KBM-7 (cell line): ENCODE measurements around the gene PSMA2.
A peak's percentile ranks its signal among the peaks of the same experiment; 100 is the strongest.

Experiments
- DNase-seq: peaks from one replicate; pipeline ENCODE4 v3.0.0-alpha.2; 2015
- in situ Hi-C: fragments of 300-500 bp; cut with MboI; formaldehyde crosslinking; loops from 2 replicates; pipeline ENCODE4 v1.14.3; 2020; ENCODE audit warnings: low sequenced_read_pairs, low pct_unique_long_range_greater_than_20kb, mixed read lengths

PSMA2 gene

DNA sequence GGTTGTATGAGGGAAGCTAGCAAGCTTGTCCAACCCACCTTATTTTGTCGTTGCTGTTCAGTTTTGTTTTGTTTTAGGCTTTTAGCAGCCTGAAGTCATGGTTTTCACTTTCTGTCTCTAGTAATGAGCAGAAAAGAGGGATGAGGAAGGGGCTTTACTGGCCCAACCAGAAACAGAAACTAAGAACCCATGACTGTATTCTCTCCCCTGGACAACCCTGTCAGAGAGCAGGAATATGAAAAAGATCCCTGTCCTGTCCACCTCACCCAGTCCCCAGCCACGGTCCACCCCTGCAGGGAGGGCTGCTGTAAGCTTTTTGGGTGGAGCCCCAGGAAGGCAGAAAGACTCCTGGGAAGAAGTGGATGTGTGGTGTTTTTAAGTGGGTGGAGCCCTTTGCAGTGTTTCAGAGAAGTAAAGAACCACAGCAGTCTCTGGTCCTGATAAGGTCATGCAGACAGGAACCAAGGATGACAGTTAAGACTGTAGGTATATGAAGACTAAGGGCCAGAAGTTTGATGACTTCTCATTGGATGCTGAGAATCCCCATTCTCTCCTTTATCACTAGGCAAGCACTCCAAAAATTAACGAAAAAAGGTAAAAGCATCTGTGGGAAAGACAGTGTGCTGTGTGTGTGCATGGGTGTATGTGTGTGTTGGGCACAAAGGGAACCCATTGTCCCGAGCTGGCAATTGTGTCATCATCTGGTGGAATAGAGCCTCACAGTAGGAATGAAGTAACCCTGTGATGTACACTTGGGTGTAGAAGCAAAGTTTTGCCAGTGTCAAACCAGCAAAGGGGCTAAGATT is 14.1 kb upstream of the PSMA2 start:
- in situ Hi-C loops: no loop called here

DNA sequence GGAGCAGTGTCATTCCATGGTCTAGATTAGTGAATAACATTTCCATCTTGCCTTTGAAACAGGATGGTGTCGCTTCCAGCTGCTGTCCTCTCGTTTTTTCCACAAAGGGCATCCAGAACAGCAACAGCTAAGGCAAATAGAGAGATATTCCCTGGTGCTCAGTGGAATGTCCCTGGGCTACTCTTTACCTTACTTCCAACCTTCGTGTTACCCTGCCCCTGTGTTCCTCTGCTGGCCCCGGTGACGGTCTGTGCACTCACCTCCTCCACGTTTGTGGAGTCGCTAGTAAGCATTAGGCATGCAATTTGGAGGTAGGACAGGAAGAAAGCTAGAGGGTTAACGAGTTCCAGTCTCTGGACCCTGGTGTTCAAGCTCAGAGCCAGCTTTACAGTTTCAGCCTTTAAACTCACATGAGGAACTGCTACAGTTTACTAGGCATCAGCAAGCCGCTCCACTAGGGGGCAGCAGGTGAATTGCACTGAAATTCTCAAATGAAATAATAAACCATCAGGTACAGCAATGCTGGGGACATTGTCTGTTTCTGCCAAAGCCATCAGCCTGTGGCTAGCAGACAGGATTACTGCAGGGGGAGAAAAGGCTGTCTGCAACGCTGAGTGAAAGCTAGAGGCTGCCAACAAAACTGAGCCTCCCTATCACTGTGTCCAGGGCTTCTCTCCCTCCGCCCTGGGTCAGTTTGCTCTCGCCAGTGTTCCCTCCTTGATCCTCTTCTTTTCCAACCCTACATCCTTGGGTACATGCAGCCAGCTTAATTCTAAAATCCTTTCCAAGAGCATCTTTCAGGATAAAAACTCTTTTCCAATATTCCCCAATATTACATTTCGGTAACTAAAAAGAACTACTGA is 9.2 kb upstream of the PSMA2 start:
- in situ Hi-C loops: no loop called here
- peak; percentile 75 for DNase-seq

More for the DNA sequence above, 14.1 kb upstream of the PSMA2 start:
- DNase-seq: no peak

DNA sequence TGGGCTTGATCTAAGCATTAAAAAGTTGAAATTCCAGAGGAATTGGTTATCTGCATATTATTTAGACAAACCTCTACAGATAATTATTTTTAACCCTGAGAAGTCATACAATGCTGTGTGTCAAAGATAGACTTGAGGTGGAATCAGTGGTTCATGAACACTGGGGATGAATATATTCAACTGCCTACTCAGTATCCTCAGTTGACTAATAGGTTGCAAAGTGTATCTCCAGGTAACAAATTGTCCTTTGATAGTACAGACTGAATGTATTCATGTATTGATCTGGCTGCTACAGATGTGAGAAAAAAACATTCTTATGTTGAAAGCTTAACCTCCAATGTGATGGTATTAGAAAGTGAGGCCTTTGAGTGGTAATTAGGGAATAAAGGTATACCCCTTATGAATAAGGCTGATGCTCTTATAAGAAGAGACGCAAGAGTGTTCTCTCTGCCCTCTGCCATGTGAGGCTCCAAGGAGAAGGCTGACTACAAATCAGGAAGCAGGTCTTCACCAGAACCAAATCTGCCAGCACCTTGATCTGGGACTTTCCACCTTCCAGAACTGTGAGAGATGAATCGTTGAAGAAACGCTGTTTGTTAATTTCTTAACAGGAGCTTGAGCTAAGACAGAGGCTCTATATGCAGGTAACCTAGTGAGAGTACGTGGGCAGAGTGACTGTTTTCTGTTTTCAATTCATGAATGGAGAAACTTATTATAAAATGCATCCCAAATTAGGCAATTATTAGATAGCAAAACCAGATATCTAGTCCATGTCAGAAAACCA is 7.7 kb upstream of the PSMA2 start:
- in situ Hi-C loops: no loop called here
- DNase-seq: no peak

DNA sequence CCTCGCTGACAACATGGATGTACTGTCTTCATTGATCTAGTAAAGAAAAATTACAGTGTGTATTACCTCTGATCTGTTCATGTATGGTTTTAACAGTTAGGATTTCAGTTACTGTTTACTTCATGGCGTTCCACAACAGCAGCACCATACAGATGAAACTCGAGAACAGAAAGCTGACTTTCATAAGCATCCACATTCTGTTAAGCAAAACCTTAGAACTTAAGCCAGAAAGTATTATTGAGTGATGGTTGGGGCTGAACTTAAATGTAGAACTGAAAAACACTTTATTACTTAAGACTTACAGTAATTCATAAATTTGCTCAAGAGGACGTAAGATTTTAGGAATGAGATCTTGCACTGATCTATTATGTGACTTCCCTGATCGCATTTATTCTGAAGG is 3.9 kb upstream of the PSMA2 start:
- DNase-seq: no peak
- in situ Hi-C loops: no loop called here

DNA sequence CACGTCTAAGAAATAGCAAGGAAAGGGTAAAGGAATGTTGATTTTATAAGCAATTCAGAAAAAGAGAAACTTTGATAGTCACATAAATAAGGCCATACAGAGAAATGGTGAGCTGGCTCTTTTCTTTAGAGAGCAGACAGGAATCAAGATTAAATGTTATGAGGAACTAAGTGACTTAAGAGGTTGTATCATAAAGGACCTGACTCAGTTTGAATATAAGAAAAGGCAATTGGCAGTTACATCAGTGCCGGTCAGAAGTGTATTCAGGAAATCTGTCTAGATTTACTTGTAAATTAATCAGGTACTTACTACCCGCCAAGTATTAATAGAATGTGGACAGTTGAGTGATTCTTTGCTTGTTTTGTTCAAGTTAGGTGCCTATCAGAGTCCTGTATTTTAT is 2.3 kb upstream of the PSMA2 start:
- in situ Hi-C loops: no loop called here
- no peak for DNase-seq

DNA sequence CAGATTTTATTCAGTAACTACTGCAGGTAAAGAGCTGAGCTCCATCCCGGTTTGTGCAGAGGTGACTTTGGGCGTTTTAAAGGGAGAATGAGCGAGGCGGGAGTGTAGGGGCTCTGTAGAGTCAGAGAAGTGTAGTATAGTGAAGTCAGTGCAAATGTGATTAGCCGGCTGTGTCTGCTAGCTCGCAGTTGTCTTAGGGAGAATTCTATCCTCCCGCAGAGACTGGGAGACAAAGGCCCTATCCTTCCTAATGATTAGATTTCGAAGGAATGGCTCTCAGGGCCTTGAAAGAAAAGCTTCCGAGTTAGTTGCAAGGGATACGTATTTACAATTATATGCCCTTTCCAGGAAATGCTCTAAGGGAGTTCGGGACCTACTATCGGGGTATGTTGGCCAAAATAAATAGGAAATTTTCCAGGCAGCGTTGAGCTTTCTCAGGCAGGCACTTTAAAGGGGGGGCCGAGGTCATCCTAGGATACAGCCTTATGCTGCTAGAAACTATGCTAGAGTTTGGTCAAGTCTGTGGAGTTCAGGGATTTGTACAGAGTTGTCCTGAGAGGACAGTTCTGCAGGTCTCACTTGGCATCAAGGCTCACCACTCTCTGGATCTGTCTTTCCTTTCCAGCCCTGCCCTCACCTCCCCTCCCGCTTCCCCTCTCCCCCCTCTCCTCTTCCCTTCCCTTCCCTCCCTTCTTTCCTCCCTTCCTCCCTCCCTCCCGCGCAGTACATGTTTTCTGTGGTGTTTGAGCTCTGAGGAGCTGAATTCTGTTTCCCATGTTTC is 1.0 kb upstream of the PSMA2 start:
- in situ Hi-C loops: no loop called here
- peak; percentile 42 for DNase-seq

DNA sequence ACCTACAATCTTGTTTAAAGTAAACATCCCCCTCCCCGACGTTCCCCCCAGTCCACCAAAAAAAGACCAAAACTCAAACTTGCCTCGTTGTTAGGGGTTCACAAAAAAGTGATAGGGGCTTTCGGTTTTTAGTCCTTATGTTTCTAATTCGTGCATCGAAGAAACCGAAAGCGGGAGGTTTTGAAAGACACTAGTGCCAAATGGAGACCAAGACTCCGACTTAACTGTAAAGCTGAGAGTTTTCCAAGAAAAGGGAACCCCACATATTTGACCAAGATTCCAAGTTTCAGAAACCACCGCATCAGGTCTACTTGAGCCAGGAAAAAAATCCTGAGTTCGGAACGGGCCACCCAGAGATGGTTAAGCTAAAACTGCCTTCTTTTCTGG is 534 bp downstream of the PSMA2 start:
- DNase-seq: peak; percentile 11
- in situ Hi-C loops: no loop called here

DNA sequence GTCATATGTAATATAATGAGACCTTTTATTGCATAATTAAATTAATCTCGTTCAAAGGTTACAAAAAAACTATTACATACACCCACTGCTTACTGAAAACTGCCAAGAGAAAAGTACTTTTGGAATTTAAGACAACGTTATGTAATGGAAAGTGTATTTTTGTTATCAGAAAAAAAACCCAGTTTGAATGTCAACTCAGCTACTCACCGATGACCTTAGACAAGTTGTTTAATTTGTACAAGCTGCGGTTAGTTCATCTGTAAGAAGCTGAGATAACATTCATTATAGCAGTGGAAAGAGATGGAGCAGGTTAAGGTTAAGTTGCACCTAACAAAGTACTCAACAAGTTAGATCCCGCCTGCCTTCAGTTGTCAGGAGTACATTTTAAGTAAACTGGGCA is 1.1 kb downstream of the PSMA2 start:
- DNase-seq: no peak
- in situ Hi-C loops: no loop called here

DNA sequence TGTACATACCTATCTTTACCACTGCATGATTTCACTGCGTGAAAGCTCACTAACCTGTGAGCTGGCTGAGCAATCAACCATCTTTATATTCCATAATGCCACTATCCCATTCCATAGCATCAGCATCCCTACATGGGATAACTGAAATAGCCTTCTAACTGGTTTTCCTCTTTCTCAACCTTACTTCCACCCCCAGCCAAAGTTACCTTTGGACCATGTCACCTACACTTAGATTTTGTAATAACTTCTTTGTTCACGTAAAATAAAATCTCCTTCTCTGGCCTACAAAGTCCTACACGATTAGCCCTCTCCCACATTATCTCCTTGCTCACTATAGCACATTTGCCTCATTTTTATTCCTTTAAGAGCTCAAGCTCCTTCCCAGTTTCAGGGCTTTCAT is 2.5 kb downstream of the PSMA2 start:
- DNase-seq: no peak
- in situ Hi-C loops: no loop called here

DNA sequence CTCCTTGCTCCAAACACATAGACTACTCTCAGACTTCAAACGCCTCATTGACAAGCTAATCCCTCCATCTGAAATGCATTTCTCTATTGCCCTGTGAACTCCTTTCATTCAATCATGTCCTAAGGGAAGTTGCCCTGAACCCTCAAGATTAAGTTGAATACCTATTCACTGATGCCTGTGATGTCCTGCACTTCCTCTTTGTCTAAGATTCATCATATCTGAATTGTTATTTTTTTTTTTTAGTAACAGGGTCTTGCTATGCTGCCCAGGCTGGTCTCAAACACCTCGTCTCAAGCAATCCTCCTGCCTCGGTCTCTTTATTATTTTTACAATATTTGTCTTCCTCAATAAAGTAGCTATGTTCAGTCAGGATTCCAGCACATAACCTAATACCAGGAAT is 3.2 kb downstream of the PSMA2 start:
- in situ Hi-C loops: no loop called here
- DNase-seq: peak; percentile 21

DNA sequence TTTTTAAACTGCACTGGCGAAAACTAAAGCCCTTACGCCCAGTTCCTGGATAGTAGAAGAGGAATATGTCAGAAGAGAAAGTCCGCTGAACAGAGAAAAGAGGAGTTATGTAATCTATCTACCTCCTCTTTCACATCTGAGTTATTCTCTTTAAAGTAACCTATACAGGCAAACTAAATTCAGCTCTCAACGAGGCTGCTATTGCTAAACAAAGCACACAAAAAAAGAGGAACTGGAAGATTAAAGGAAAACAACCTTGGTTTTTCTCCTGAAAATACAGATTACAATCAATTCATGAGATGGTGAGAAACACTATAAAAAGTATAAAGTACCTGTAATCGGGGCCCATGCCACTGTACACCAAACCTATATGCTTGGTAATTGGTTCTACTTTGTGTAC is 5.8 kb downstream of the PSMA2 start:
- DNase-seq: peak; percentile 51

DNA sequence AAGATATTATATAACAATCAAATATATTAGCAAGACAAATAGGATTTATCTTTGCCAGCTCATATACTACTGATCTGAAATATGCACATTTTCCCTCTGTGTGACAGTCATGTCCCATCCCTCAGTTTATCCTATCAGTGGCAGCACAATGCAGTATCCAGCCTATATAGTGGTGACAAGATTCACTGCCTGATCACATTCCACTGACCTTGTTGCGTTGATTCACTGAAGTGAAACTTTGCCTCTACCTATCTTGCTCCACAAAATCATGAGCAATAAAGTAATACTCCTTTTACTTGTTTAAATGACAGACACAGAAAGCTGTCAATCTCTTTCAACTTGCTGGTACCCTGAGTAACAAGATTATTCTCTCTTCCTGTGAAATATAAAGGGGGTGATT is 6.3 kb downstream of the PSMA2 start:
- in situ Hi-C loops: no loop called here
- DNase-seq: no peak

More for the DNA sequence above, 5.8 kb downstream of the PSMA2 start:
- in situ Hi-C loops: no loop called here

DNA sequence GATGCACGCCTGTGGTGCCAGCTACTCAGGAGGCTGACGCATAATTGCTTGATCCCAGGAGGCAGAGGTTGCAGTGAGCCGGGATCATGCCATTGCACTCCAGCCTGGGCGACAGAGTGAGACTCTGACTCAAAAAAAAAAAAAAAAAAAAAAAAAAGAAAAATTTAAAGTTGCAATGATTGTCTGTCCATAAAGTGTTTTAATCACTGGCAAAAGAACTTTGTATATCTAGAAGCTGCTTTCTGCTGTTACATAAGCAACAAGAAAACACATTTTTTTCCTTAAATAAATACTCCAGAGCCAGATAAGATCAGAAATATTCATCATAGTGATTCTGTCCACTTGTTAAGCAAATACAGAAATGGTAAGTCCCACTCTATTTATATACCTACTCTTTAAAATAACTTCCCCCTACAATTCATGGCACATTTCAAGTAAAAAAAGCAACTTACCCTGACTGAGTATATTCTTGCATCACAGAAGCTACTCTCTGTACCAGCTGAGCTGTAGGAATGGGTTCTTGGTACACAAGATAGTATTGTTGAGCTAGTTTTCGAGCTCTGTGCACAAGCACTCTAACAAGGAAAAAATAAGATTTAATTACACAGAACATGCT is 7.6 kb downstream of the PSMA2 start:
- in situ Hi-C loops: no loop called here
- DNase-seq: no peak

DNA sequence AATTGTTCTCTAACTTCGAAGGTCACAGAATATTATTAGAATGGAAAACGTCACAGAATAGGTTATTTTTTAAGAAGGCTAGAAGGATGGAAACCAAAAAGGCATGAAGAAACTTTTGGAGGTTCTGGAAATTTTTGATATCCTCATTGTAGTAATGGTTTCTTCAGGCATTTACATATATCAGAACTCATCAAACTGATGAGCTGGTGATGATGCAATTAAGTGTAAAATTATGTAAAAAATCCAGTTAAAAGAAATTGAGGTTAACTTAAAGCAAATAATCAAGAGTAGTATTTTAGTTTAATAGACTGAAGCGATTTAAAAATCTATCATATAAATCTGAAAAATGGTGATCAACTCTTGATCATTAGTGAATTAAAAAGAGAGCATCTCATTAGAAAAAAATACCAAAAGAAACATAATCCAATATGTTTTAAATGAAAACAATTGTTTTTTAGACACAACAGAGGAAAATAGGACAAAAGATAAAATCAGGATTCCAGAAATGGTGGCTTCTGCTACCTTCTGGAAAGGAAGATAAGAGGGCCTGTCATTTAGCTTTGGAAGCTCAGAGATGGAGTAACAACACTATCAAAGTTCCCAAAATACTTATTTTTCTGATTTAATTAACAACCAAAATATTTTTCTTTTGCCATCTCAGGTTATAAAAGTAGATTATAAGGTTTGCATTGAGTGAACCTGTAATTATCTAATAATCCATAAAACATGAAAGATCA is 9.8 kb downstream of the PSMA2 start:
- in situ Hi-C loops: no loop called here

DNA sequence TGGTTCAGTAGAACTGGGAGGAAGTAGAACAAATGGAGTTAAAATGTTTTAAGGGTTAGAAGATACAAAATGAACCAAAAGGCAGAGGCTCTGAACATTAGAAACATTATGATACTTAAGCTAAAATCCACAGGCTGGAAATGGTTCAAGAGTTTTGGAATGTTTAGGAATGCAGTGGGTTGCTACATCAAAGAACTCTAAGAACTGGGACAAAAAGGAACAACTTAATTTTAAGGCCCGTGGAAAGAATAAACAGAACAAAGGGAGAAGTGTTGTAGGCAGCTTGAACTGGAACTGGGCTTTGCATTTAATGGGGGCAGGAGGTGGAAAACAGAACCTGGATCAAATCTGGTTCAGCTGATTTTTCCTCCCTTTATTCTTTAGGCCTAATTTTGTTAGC is 16.6 kb downstream of the PSMA2 start:
- no peak for DNase-seq
- in situ Hi-C loops: no loop called here

More for the DNA sequence above, 9.8 kb downstream of the PSMA2 start:
- DNase-seq: no peak

DNA sequence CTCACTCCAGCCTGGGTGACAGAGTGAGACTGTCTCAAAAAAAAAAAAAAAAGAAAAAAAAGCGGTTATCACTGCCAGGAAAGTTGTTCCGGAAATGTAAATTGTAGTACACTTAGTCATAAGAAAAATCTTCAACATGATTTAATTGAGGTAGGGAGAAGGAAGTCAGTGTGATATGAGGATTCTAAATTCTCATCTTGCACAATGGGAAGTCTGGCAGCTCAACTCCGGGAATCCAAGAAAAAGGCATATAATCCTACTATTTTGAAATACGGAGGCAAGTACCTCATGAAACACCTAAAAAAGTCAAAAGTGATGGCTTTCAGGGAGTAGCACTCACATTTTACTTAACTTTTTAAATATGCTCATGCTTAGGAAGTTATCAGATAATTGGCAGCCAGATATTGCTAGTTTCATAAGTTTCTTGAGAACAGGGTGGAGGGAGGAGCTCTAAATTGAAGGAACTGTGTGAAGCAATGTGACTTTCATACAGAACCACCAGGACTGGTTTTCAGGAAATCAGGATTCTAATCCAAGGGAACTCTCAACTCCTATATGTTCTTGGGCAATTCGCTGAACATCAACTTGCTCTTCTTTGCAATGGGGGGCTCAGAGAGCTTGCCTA is 17.4 kb downstream of the PSMA2 start:
- DNase-seq: no peak

DNA sequence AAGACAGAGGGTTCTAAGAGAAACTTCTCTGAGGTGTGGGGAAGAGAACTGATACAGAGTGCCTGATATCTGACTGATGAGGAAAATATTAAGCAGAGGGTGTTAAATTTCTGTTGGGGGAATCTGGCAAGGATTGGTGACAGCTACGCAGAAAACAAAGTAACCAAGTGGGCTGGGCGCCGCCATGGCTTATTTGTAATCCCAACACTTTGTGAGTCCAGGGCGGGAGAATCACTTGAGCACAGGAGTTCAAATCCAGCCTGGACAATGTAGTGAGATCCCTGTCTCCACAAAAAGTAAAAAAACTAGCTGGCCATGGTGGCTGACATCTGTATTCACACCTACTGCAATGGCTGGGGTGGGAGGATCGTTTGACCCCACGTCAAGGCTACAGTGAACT is 18.0 kb downstream of the PSMA2 start:
- in situ Hi-C loops: no loop called here
- DNase-seq: no peak

More for the DNA sequence above, 17.4 kb downstream of the PSMA2 start:
- in situ Hi-C loops: no loop called here

DNA sequence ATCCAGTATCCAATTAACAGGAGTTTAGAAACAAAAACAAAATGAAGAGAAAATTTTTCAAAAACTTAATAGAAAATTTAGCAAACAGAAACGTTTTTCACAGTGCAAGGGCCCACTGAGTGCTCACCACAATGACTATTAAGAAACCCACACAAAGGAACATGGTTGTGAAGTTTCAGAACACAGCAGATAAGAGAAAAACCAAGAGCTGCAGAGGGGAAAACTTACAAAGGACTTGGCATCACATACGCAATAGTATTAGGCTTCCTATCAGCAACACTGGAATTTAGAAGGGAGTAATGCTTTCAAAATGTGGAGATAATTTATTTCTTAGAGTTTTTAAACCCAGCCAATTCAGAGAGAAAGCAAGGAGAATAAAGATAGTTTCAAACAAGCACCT is 18.4 kb downstream of the PSMA2 start:
- DNase-seq: no peak
- in situ Hi-C loops: no loop called here
